Fibroblast of peridontal ligament (primary cell): ENCODE data around the gene SLAMF1.
"Not testable (repeated sequence)": the region's sequence is repeated elsewhere in the genome, so short reads cannot be mapped to it uniquely, and the experiment has no call there.

Source experiments
- DNase-seq: peaks from one replicate; pipeline ENCODE4 v3.0.0-alpha.2; 2010; ENCODE audit errors: extremely low read depth

SLAMF1 gene

GRCh38 chr1:160665330-160666078, 18.7 kb upstream of the SLAMF1 start:
- DNase-seq: no peak

DNA sequence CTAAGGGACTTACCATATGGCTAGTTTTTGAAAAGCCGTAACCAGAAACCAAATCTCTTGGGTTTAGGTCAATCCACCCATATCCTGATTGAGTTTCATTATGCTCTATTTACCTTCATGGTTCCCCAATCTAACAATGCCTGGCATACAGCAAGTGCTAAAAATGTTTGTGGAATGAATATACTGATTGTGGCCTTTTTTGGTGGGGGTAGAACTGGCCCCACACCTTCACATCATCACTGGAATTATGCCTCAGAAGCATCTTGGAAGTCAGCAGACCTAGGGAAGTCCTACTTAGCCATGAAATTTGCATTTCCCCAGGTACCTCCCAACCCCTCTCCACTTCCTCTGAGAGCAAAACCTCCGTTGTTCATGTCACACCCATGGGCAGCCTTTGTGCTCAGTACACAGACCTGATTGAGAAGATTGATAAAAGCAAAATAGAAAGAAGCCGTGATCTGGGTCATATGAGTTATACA, 17.8 kb upstream of the SLAMF1 start:
- DNase-seq: no peak

DNA sequence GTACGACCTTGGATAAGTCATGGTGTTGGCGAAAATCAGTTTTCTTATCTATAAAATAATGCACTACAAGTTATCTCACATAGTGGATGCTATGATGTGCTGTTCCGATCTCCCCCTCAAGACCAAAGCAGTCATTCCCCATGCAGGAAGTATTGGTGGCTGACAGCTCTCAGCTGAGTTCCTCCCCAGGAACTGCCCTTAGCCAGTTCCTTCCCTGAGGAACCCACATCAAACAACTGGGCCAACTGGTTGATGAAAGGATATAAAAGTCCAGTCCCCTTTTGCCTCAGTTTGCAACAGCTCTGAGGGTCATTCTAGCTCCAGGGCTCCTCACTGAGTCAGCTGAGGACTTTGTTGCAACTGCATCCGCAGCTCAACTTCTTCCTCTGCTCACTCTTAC, 16.1 kb upstream of the SLAMF1 start:
- DNase-seq: no peak

DNA sequence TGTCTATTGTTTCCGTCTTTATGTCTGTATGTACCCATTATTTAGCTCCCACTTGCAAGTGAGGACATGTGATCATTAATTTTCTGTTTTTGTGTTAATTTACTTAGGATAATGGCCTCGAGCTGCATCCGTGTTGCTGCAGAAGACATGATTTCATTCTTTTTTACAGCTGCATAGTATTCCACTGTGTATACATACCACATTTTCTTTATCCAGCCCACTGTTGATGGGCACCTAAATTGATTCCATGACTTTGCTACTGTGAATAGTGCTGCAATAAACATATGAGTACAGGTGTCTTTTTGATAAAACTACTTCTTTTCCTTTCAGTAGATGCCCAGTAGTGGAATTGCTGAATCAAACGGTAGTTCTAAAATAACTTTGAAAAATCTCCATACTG, 12.7 kb upstream of the SLAMF1 start:
- DNase-seq: no peak

GRCh38 chr1:160658814-160659193, 12.0 kb upstream of the SLAMF1 start:
- DNase-seq: no peak

GRCh38 chr1:160658162-160658813, 11.4 kb upstream of the SLAMF1 start:
- no peak for DNase-seq

DNA sequence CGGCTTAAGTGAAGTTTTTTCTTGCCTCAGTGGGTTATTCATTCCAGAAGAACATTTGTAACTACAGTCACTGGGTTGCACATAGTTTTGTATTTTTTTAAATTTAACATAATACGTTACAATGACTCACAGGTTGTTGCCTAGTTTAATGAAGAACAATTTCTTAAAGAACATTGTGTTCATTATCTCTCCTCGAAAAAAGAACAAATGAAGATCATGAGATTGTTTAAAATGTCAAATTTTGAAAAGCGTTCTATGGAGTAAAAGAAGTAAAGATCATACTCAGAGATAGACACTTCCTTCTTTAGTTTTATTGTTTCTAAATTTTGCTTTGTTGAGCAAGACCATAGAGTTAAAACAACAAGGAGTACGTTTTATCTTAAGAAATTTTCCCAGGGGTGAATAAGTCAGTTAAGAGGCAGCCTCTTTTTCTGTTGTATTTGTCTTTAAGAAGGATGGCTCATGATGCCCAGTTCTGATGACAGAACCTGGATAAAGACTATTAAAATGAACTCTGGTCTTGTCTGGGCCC, 10.5 kb upstream of the SLAMF1 start:
- no peak for DNase-seq

GRCh38 chr1:160656737-160657136, 9.9 kb upstream of the SLAMF1 start:
- DNase-seq: no peak

DNA sequence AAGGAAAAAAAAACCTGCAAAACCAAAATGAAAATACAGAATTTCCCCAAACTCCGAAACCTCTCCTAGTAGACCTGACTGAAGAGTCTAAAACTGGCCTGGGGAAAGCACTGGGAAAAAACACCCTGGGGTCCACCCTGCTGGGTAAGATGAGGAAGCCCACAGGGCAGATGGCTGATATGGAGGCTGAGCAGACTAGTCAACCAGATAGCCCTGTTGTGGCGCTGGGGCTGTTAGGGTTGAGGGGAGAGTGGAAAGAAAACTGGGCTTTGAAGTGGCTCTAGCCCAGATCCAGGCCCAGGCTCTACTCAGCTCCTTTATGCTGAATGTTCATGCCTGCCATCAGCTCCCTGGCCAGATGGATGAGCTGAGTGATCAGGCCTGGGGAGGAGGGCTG, 6.8 kb upstream of the SLAMF1 start:
- DNase-seq: no peak

- no peak for DNase-seq
Measured at GRCh38 chr1:160652924-160653619, 6.2 kb upstream of the SLAMF1 start.

GRCh38 chr1:160652065-160652641, 5.3 kb upstream of the SLAMF1 start:
- not testable (repeated sequence) for DNase-seq

- DNase-seq: no peak
Measured at GRCh38 chr1:160651433-160652064, 4.7 kb upstream of the SLAMF1 start.

GRCh38 chr1:160647329-160647720, 481 bp upstream of the SLAMF1 start:
- no peak for DNase-seq

DNA sequence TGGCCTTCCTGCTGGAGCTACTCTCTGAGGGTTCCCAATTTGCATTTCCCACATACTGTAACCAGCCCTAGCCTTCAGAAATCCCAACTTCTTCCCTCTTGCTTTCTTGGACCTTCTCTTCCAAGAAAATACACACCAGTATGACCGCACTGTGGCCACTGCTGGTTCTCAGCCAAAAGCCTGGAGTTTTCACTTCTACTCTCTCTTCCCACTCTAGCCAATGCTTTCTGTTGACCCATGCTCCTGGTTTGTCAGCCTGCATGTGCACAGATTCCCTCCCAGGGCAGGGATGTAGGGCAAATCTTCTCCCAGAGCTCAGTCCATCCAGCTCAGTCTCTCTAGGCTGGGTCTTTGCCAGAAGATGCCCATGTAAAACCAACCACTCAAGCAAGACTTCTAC, 664 bp downstream of the SLAMF1 start:
- no peak for DNase-seq

DNA sequence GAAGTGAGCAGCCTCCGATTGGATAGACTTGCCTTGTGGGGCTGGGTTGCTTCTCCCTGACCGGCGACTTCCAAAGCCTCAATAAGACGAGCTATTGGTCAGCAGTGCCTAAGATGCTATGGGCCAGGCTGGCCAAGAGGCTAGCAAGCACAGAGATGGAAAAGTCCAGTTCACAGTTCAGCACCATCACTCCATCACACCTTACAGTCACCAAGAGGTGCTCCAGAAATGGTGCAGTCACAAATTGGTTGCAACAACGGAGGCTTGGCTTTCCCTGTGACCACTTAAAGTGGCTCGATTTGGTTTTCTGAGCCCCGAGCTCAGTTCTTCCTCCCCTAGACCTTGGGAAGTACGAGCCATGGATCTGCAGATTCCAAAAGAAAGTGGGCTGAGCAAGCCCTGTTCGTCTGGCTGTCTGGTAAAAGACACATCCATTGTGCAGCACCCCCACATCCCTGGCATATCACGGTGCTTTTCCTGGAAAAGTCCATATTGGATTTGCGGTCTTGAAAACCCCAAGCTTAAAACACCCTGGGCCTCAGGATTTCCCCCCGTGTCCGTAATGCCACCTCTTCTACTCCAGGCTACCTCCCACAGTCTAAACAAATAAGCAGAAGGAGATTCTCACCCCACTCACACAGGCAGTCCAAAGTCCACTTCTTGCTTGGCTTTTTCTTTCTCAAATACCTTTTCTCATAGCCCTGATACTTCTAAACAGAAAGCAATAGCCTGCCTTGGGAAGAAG, 1.3 kb downstream of the SLAMF1 start:
- no peak for DNase-seq

DNA sequence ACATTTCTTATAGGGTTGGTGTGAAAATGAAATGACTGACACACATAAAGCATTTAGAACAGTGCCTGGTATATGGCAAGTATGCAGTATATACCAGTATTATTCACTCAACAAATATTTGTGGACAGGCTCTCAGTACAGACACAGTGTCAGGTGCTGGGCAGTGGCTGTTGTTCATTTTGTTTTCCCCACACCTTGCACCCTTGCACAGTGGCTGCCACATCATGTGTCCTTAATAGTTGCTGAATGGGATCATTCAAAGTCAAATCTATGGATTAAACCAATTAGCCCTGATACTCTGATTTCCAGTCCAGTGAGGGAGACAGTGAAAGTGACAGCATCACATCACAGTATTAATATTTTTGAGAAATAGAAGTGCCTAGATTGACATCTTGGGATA, 2.4 kb downstream of the SLAMF1 start:
- DNase-seq: no peak

DNA sequence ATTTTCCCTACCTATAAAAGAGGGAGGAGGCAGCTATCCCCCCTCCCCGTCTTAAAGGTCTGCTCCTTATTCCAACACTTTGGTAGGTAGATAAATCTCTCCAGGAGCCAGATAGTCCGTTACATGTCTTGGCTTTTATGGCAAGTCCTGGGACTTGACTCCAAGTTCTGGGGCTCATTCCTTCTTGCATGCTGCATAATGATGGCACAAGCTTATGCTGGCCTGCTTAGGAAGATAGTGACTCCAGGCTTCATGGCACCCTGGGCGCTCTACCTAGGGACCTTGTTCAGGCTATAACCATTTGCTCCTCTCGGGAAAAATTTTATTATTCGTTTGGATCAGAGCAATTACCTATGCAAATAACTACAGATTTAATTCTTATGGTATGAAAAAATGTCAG, 3.7 kb downstream of the SLAMF1 start:
- no peak for DNase-seq

- DNase-seq: no peak
Measured at GRCh38 chr1:160642281-160642644, 4.6 kb downstream of the SLAMF1 start.

GRCh38 chr1:160641323-160642280, 5.2 kb downstream of the SLAMF1 start:
- DNase-seq: no peak
